AG08395 (cell line): ENCODE data around the gene REV3L.

Experiments
- DNase-seq: peaks from one replicate; pipeline ENCODE4 v3.0.0; 2012; ENCODE audit warnings: mixed read lengths, low spot score

REV3L gene

GRCh38 chr6:111469543-111469942 is 13.5 kb downstream of the REV3L start:
- DNase-seq, result no peak

GRCh38 chr6:111468329-111469012 is 14.5 kb downstream of the REV3L start:
- no peak for DNase-seq

GRCh38 chr6:111464184-111464583 is 18.8 kb downstream of the REV3L start:
- DNase-seq, result no peak

GRCh38 chr6:111462770-111463391 is 20.1 kb downstream of the REV3L start:
- DNase-seq, result peak; percentile 22

GRCh38 chr6:111461860-111462259 is 21.2 kb downstream of the REV3L start:
- DNase-seq, result no peak

- DNase-seq, result no peak
These were observed 24.3 kb downstream of the REV3L start for GRCh38 chr6:111458670-111459232.

- DNase-seq, result no peak
These were observed 26.8 kb downstream of the REV3L start for GRCh38 chr6:111456208-111456607.

- DNase-seq, result no peak
These were observed 32.4 kb downstream of the REV3L start for GRCh38 chr6:111450636-111451035.

GRCh38 chr6:111450087-111450486 is 32.9 kb downstream of the REV3L start:
- no peak for DNase-seq

- DNase-seq, result no peak
These were observed 33.9 kb downstream of the REV3L start for GRCh38 chr6:111449129-111449528.

GRCh38 chr6:111447051-111447450 is 36.0 kb downstream of the REV3L start:
- peak; percentile 40 for DNase-seq

GRCh38 chr6:111445861-111446267 is 37.2 kb downstream of the REV3L start:
- DNase-seq, result no peak

GRCh38 chr6:111444794-111445193 is 38.2 kb downstream of the REV3L start:
- no peak for DNase-seq

- no peak for DNase-seq
These were observed 41.3 kb downstream of the REV3L start for GRCh38 chr6:111441678-111442243.

GRCh38 chr6:111439171-111439570 is 43.8 kb downstream of the REV3L start:
- DNase-seq, result no peak

GRCh38 chr6:111437573-111437972 is 45.4 kb downstream of the REV3L start:
- no peak for DNase-seq

- no peak for DNase-seq
These were observed 50.5 kb downstream of the REV3L start for GRCh38 chr6:111432511-111432910.

- DNase-seq, result no peak
These were observed 52.2 kb downstream of the REV3L start for GRCh38 chr6:111430605-111431376.

- no peak for DNase-seq
These were observed 53.4 kb downstream of the REV3L start for GRCh38 chr6:111429571-111429970.

GRCh38 chr6:111428811-111429210 is 54.2 kb downstream of the REV3L start:
- DNase-seq, result no peak

- DNase-seq, result peak; percentile 58
These were observed 55.5 kb downstream of the REV3L start for GRCh38 chr6:111427341-111428116.
